ENCODE measurements around the gene SMARCC2.
A peak's percentile ranks its signal among the peaks of the same experiment; 100 is the strongest.

The SMARCC2 gene

DNA sequence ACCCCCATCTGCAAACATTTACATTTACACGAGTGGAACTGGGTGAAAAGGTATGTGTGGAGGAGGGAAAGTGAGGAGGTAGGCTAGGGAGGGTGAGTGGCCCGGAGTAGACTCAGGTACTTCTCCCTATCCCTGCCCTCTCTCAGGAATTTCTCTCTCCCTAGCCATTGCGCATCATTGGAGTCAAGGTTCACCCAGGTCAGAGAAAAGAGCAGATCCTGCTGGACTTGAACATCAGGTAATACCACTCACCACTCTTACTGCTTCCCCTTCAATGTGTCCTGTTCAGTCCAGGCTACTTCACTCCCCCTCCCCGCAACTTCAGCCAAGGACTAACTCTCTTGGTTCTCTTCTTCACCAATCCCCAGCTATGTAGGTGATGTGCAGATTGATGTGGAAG is 58.4 kb downstream of the SMARCC2 start:
- no peak overlapping the region for H3K4me2 ChIP-seq (ENCODE audit: low read depth, low read length)
- H3K9me2 ChIP-seq (replicated peaks; ENCODE audit: insufficient read depth, low read length), result no peaks in the 10 kb centered on the region
- H3K9me3 ChIP-seq (replicated peaks; ENCODE audit: insufficient read depth, low read length), result no peaks in the 10 kb centered on the region
- peaks cover 17% of the 10 kb centered on the region for H3K4me1 ChIP-seq (ENCODE audit: low read length)
- no peak for TF ChIP-seq EZH2 (optimal IDR thresholded peaks at IDR 0.05; ENCODE audit: low read depth, low read length)
- no peak for TF ChIP-seq EZH2phosphoT487 (IDR thresholded peaks at IDR 0.05; ENCODE audit: low read length)
- TF ChIP-seq, protein P1, sequence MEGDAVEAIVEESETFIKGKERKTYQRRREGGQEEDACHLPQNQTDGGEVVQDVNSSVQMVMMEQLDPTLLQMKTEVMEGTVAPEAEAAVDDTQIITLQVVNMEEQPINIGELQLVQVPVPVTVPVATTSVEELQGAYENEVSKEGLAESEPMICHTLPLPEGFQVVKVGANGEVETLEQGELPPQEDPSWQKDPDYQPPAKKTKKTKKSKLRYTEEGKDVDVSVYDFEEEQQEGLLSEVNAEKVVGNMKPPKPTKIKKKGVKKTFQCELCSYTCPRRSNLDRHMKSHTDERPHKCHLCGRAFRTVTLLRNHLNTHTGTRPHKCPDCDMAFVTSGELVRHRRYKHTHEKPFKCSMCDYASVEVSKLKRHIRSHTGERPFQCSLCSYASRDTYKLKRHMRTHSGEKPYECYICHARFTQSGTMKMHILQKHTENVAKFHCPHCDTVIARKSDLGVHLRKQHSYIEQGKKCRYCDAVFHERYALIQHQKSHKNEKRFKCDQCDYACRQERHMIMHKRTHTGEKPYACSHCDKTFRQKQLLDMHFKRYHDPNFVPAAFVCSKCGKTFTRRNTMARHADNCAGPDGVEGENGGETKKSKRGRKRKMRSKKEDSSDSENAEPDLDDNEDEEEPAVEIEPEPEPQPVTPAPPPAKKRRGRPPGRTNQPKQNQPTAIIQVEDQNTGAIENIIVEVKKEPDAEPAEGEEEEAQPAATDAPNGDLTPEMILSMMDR (IDR thresholded peaks at IDR 0.05; ENCODE audit: low read length), result no peak
- H3K27me3 ChIP-seq (replicated peaks; ENCODE audit: insufficient read depth, low read length), result no peaks in the 10 kb centered on the region
- no peaks in the 10 kb centered on the region for H4K20me1 ChIP-seq (ENCODE audit: insufficient read depth, low read length)
- peaks cover 32% of the 10 kb centered on the region for H3K79me2 ChIP-seq (ENCODE audit: low read length)
- H3K27ac ChIP-seq (ENCODE audit: low read length), result no peak overlapping the region
- 0 out of 2 replicates have a peak, but pooled peaks cover 11% of the 10 kb centered on the region for H3K36me3 ChIP-seq (replicated peaks; ENCODE audit: insufficient read depth, low read length)
- DNase-seq, result no peak
- H3K4me3 ChIP-seq (ENCODE audit: low read length), result no peak overlapping the region
- H3F3A ChIP-seq (ENCODE audit: insufficient read depth, low read length), result peaks cover 22% of the 10 kb centered on the region
- no peak overlapping the region for H3K9ac ChIP-seq (ENCODE audit: low read length)
- no peak overlapping the region for H2AFZ ChIP-seq (ENCODE audit: low read length)

DNA sequence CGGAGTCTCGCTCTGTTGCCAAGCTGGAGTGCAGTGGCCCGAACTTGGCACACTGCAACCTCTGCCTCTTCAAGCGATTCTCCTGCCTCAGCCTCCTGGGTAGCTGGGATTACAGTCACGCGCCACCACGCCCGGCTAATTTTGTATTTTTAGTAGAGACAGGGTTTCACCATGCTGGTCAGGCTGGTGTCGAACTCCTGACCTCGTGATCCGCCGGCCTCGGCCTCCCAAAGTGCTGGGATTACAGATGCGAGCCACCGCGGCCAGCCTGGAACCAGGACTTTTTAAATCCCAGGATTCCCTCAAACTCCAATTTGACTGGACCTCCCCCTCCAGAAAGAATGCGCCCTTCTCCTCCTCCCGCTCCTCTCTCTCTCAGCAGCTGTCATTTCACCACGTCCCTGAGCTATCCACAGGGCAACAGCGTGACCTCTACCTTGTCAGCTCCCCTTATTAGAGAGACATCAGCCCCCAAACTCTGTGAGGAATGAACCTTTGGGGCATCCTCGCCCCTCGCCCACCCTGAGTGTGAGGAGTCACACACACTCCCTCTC is 59.3 kb downstream of the SMARCC2 start:
- Histone ChIP-seq H4K20me1 (ENCODE audit: insufficient read depth, low read length) (no peaks in the 10 kb centered on the region), H3K4me2 (ENCODE audit: low read depth, low read length) (peak overlapping the region; percentile 94; the same call in 1 of the 2 replicates), H3K27me3 (replicated peaks; ENCODE audit: insufficient read depth, low read length) (no peaks in the 10 kb centered on the region), H3K9ac (ENCODE audit: low read length) (peak overlapping the region; percentile 83; the same call in 1 of the 2 replicates), H3K4me1 (ENCODE audit: low read length) (peaks cover 17% of the 10 kb centered on the region), H2AFZ (ENCODE audit: low read length) (no peak overlapping the region), H3K27ac (ENCODE audit: low read length) (no peak overlapping the region), H3K79me2 (ENCODE audit: low read length) (peaks cover 32% of the 10 kb centered on the region), H3K9me3 (replicated peaks; ENCODE audit: insufficient read depth, low read length) (no peaks in the 10 kb centered on the region), H3K4me3 (ENCODE audit: low read length) (no peak overlapping the region), H3K9me2 (replicated peaks; ENCODE audit: insufficient read depth, low read length) (no peaks in the 10 kb centered on the region), H3F3A (ENCODE audit: insufficient read depth, low read length) (peaks cover 23% of the 10 kb centered on the region), H3K36me3 (replicated peaks; ENCODE audit: insufficient read depth, low read length) (0 out of 2 replicates have a peak, but pooled peaks cover 11% of the 10 kb centered on the region)
- DNase-seq, result no peak
- TF ChIP-seq EZH2phosphoT487 (IDR thresholded peaks at IDR 0.05; ENCODE audit: low read length) (no peak), EZH2 (optimal IDR thresholded peaks at IDR 0.05; ENCODE audit: low read depth, low read length) (no peak)
- TF ChIP-seq, protein P1 (IDR thresholded peaks at IDR 0.05; ENCODE audit: low read length), result no peak

DNA sequence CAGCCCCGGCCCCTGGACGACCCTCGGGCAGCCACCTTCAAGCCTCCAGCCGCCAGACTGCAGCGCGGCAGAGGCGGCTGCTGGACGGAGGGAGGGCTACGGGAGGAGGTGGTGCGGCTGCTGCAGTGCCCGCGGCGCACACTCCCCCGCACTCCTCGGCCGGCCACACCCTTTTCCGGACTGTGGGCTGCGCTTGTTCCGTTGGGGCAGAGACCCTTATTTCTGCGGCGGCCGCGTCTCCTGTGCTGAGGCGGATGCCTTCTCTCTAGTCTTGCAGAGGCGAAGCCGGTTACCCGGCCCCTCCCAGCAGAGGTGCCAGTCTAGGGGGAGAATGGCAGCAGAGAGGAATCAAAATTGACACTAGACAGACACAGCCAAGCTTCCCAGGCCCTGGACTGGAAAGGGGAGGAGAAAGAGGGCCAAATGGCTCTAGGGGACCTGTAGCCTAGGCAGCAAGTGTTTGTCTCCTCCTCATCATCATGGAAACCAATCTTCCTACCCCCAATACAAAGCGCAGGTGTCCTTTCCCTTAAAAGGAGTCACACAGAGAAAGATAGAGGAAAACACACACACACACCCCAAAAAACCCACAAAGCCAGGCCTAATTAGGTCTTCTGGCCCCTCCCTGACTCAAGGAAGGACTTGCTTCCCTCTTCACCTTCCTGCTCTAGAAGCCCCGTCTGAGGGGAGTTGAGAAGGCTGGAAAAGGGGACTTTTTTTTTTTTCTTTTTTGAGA is 59.9 kb downstream of the SMARCC2 start:
- H3K4me2 ChIP-seq (ENCODE audit: low read depth, low read length), result peak overlapping the region; percentile 94
- H3K4me1 ChIP-seq (ENCODE audit: low read length), result peaks cover 13% of the 10 kb centered on the region
- H3F3A ChIP-seq (ENCODE audit: insufficient read depth, low read length), result peaks cover 23% of the 10 kb centered on the region
- TF ChIP-seq EZH2 (optimal IDR thresholded peaks at IDR 0.05; ENCODE audit: low read depth, low read length) (no peak), EZH2phosphoT487 (IDR thresholded peaks at IDR 0.05; ENCODE audit: low read length) (no peak)
- TF ChIP-seq, protein P1 (IDR thresholded peaks at IDR 0.05; ENCODE audit: low read length), result no peak
- H3K9me2 ChIP-seq (replicated peaks; ENCODE audit: insufficient read depth, low read length), result no peaks in the 10 kb centered on the region
- H3K27ac ChIP-seq (ENCODE audit: low read length), result peak overlapping the region; percentile 28; the same call in 1 of the 2 replicates
- peak overlapping the region; percentile 72 for H2AFZ ChIP-seq (ENCODE audit: low read length)
- no peaks in the 10 kb centered on the region for H3K27me3 ChIP-seq (replicated peaks; ENCODE audit: insufficient read depth, low read length)
- peak overlapping the region; percentile 93 for H3K4me3 ChIP-seq (ENCODE audit: low read length)
- peak; percentile 59 for DNase-seq
- H4K20me1 ChIP-seq (ENCODE audit: insufficient read depth, low read length), result no peaks in the 10 kb centered on the region
- peak overlapping the region; percentile 83; the same call in 1 of the 2 replicates for H3K9ac ChIP-seq (ENCODE audit: low read length)
- H3K79me2 ChIP-seq (ENCODE audit: low read length), result peaks cover 32% of the 10 kb centered on the region
- H3K36me3 ChIP-seq (replicated peaks; ENCODE audit: insufficient read depth, low read length), result 0 out of 2 replicates have a peak, but pooled peaks cover 11% of the 10 kb centered on the region
- H3K9me3 ChIP-seq (replicated peaks; ENCODE audit: insufficient read depth, low read length), result no peaks in the 10 kb centered on the region

Measured in MM.1S (cell line).